CD14-positive monocyte (primary cell): ENCODE data around the gene PEX10. TPM values are rescaled to one million over a fixed set of nuclear protein-coding genes. Genes with fewer than 3 reads are reported as not detected.

Experiments
- DNase-seq, 3 donors: peaks; one replicate each; pipeline ENCODE4 v3.0.0-alpha.2; 2011 to 2022
- H2AFZ ChIP-seq: 2 replicates; pipeline ENCODE4 v1.6.0; 2012; ENCODE audit warnings: mild to moderate bottlenecking, low read depth, low read length, inconsistent platforms; ENCODE audit not compliant: insufficient read depth, poor library complexity, severe bottlenecking
- H3K27ac ChIP-seq, 2 donors: 1 replicate in 1 of 2; 2 replicates in 1 of 2; pipeline ENCODE4 v1.5.1; 2012 to 2013; ENCODE audit warnings: low read length in 2 of 2, control low read depth in 1 of 2, inconsistent platforms in 1 of 2, low read depth in 1 of 2, mild to moderate bottlenecking in 1 of 2
- H3K27me3 ChIP-seq, 2 donors: one replicate each; pipeline versions ENCODE4 v1.6.0 to v1.6.1; 2011 to 2013; ENCODE audit warnings: low read length in 2 of 2; ENCODE audit not compliant: control insufficient read depth in 2 of 2, insufficient read depth in 2 of 2
- H3K36me3 ChIP-seq, 2 donors: replicated peaks in 1 of 2; 1 replicate in 1 of 2; 2 replicates in 1 of 2; pipeline versions ENCODE4 v1.5.1 to v1.6.1; 2012 to 2013; ENCODE audit warnings: low read length in 2 of 2, control low read depth in 1 of 2, inconsistent platforms in 1 of 2, mild to moderate bottlenecking in 1 of 2; ENCODE audit not compliant: insufficient read depth in 2 of 2, control insufficient read depth in 1 of 2
- H3K4me1 ChIP-seq, 2 donors: 1 replicate in 1 of 2; 2 replicates in 1 of 2; pipeline versions ENCODE4 v1.5.1 to v1.6.1; 2012 to 2013; ENCODE audit warnings: low read length in 2 of 2, control low read depth in 1 of 2, inconsistent platforms in 1 of 2, mild to moderate bottlenecking in 1 of 2, moderate library complexity in 1 of 2; ENCODE audit not compliant: insufficient read depth in 2 of 2, control insufficient read depth in 1 of 2
- H3K4me2 ChIP-seq: replicated peaks from 2 replicates; pipeline ENCODE3; 2012; ENCODE audit warnings: low read length, moderate library complexity, mild to moderate bottlenecking; ENCODE audit not compliant: poor library complexity, severe bottlenecking; ENCODE audit errors: extremely low read depth
- H3K4me3 ChIP-seq, 3 experiments: fragments of 200-600 bp in 1 of 3; sonication (generic) in 1 of 3; replicated peaks in 1 of 3; 1 replicate in 2 of 3; 2 replicates in 1 of 3; pipeline ENCODE4 v1.5.1; 2011 to 2013; ENCODE audit warnings: low read length in 3 of 3, mild to moderate bottlenecking in 3 of 3, control low read depth in 2 of 3, low read depth in 2 of 3, inconsistent platforms in 1 of 3, moderate library complexity in 1 of 3
- H3K79me2 ChIP-seq: 2 replicates; pipeline ENCODE4 v1.6.0; 2012; ENCODE audit warnings: mild to moderate bottlenecking, control low read depth, inconsistent platforms, low read length, moderate library complexity; ENCODE audit not compliant: insufficient read depth
- H3K9ac ChIP-seq: 2 replicates; pipeline ENCODE4 v1.6.0; 2017; ENCODE audit warnings: low read length, mild to moderate bottlenecking; ENCODE audit not compliant: insufficient read depth, poor library complexity, severe bottlenecking
- H3K9me3 ChIP-seq, 2 donors: replicated peaks in 1 of 2; 1 replicate in 1 of 2; 2 replicates in 1 of 2; pipeline versions ENCODE4 v1.5.1 to v1.6.1; 2012 to 2013; ENCODE audit warnings: low read length in 2 of 2, control low read depth in 1 of 2; ENCODE audit not compliant: control insufficient read depth in 1 of 2, insufficient read depth in 1 of 2
- H4K20me1 ChIP-seq: 2 replicates; pipeline ENCODE4 v1.6.0; 2012; ENCODE audit warnings: mild to moderate bottlenecking, low read length, control low read depth, moderate library complexity; ENCODE audit not compliant: insufficient read depth
- H3K27ac Mint-ChIP-seq, 7 donors: one replicate each; pipeline ENCODE4 v1.8.0; 2020; ENCODE audit warnings: mild to moderate bottlenecking in 7 of 7, mixed read lengths in 7 of 7, moderate library complexity in 6 of 7, inconsistent platforms in 2 of 7
- H3K27me3 Mint-ChIP-seq, 3 donors: one replicate each; pipeline ENCODE4 v1.8.0; 2021 to 2022; ENCODE audit warnings: low read depth in 3 of 3, mild to moderate bottlenecking in 3 of 3, mixed read lengths in 3 of 3, moderate library complexity in 3 of 3, inconsistent platforms in 1 of 3
- H3K36me3 Mint-ChIP-seq, 2 donors: one replicate each; pipeline ENCODE4 v1.8.0; 2020; ENCODE audit warnings: mixed read lengths in 2 of 2, inconsistent platforms in 1 of 2, mild to moderate bottlenecking in 1 of 2
- H3K4me1 Mint-ChIP-seq: one replicate; pipeline ENCODE4 v1.8.0; 2020; ENCODE audit warnings: mild to moderate bottlenecking, mixed read lengths
- H3K4me3 Mint-ChIP-seq, 2 donors: one replicate each; pipeline ENCODE4 v1.8.0; 2020; ENCODE audit warnings: mild to moderate bottlenecking in 2 of 2, mixed read lengths in 2 of 2, moderate library complexity in 1 of 2
- H3K9me3 Mint-ChIP-seq, 7 donors: one replicate each; pipeline ENCODE4 v1.8.0; 2020 to 2022; ENCODE audit warnings: mixed read lengths in 7 of 7, mild to moderate bottlenecking in 6 of 7, moderate library complexity in 6 of 7, inconsistent platforms in 2 of 7
- WGBS: methylation state at CpG from one replicate; pipeline ENCODE4 v1.1.5; 2013; ENCODE audit warnings: missing lambda C conversion rate; ENCODE audit not compliant: insufficient coverage; 5-methylcytosine and 5-hydroxymethylcytosine counted together
- intact Hi-C, 2 donors: fragments of 100-400 bp; cut with micrococcal nuclease; formaldehyde crosslinking; loops; one replicate each; pipeline versions ENCODE4 v1.15.0 to v1.15.1; 2023
- polyA plus RNA-seq, 3 donors: library from polyadenylated mRNA; depleted of rRNA in 1 of 3; unstranded in 2 of 3; stranded (reverse) in 1 of 3; fragments of 300-500 nt in 2 of 3; fragments of >200 nt in 1 of 3; fragmentation: Illumina TruSeq in 2 of 3; gene quantifications; 1 replicate in 2 of 3; 2 replicates in 1 of 3; pipeline ENCODE4 v1.2.3, GENCODE V29; 2012 to 2021
- TF ChIP-seq, protein P1 (sequence below): fragments of 200-600 bp; IDR thresholded peaks from one replicate; pipeline ENCODE4 v1.8.0; 2022; ENCODE audit warnings: antibody characterized with exemption, mild to moderate bottlenecking

Gene PEX10
- polyA plus RNA-seq, 3 donors, result 7.0 to 10.5 (median 8.2) TPM

- H3K4me1 ChIP-seq, result peaks cover 5 to 11% of the 10 kb centered on the region in 2 donors
- H3K4me3 ChIP-seq, result no peak overlapping the region
- peaks cover 0 to 3% (median 0%) of the 10 kb centered on the region in 3 donors for H3K27me3 Mint-ChIP-seq
- H3K27ac ChIP-seq, result no peak overlapping the region
- H3K27me3 ChIP-seq, result no peaks in the 10 kb centered on the region
- TF ChIP-seq, protein P1, sequence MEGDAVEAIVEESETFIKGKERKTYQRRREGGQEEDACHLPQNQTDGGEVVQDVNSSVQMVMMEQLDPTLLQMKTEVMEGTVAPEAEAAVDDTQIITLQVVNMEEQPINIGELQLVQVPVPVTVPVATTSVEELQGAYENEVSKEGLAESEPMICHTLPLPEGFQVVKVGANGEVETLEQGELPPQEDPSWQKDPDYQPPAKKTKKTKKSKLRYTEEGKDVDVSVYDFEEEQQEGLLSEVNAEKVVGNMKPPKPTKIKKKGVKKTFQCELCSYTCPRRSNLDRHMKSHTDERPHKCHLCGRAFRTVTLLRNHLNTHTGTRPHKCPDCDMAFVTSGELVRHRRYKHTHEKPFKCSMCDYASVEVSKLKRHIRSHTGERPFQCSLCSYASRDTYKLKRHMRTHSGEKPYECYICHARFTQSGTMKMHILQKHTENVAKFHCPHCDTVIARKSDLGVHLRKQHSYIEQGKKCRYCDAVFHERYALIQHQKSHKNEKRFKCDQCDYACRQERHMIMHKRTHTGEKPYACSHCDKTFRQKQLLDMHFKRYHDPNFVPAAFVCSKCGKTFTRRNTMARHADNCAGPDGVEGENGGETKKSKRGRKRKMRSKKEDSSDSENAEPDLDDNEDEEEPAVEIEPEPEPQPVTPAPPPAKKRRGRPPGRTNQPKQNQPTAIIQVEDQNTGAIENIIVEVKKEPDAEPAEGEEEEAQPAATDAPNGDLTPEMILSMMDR, result no peak
- H4K20me1 ChIP-seq, result no peaks in the 10 kb centered on the region
- H3K9ac ChIP-seq, result no peak overlapping the region
- intact Hi-C loops, result no loop called here
- H3K9me3 ChIP-seq, result no peaks in the 10 kb centered on the region
- H3K27ac Mint-ChIP-seq, result peak overlapping the region in 1 of 7 donors; percentile 55
- H2AFZ ChIP-seq, result no peak overlapping the region
- H3K4me3 Mint-ChIP-seq, result no peak overlapping the region
- no peaks in the 10 kb centered on the region for H3K9me3 Mint-ChIP-seq
- 98% methylated on average over 13 of the region's 30 CpGs for WGBS
- no peaks in the 10 kb centered on the region for H3K36me3 Mint-ChIP-seq
- peaks cover 9% of the 10 kb centered on the region for H3K4me1 Mint-ChIP-seq
- no peak for DNase-seq
- H3K79me2 ChIP-seq, result peaks cover under 1% of the 10 kb centered on the region
- no peak overlapping the region for H3K4me2 ChIP-seq
- H3K36me3 ChIP-seq, result no peaks in the 10 kb centered on the region
Observed at GRCh38 chr1:2386636-2387611, 25.4 kb downstream of the PEX10 start.

DNA sequence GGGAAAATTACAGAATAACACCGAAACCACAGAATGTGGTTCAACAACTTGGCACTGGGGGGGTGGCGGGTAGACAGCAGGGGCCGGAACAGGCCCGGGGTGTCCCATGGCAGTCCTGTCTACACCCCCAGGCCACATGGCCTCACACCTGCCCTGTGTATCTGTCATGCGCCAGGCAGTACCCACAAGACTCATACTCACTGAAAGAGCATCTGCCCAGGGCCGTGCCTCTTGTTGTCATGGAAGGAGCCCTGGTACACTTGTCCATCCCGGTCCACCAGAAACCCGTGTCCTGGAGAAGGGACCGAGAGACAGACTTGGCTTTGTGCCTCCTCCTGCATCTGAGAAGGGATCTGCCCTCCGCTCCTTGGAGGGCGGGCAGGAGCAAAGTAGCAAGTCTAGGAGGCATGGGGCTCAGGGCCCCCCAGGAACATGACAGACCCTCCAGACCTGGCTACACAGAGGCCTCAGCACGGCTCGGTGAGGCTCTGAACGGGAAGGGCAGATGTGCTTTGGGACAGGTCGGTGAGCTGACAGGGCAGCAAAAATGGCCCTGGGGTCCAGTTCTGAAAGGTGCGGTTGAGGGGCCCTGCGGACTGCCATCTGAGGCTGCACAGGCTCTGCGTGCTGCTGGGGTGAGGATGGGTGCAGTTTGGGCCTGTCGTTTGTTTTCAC lies 26.6 kb downstream of the PEX10 start:
- no peak for DNase-seq

More for the DNA sequence above, 26.6 kb downstream of the PEX10 start:
- Histone ChIP-seq H2AFZ (no peak overlapping the region), H3K27me3 (no peaks in the 10 kb centered on the region), H3K4me2 (no peak overlapping the region), H3K36me3 (no peaks in the 10 kb centered on the region), H3K9ac (no peak overlapping the region), H3K27ac (no peak overlapping the region), H3K79me2 (no peaks in the 10 kb centered on the region), H3K4me1 (peaks cover 3 to 6% of the 10 kb centered on the region in 2 donors), H4K20me1 (no peaks in the 10 kb centered on the region), H3K4me3 (no peak overlapping the region), H3K9me3 (no peaks in the 10 kb centered on the region)
- peak overlapping the region in 1 of 7 donors; percentile 32 for H3K27ac Mint-ChIP-seq
- H3K4me1 Mint-ChIP-seq, result peaks cover 7% of the 10 kb centered on the region
- TF ChIP-seq, protein P1, result no peak
- 95% methylated on average over 18 of the region's 19 CpGs for WGBS
- no peak overlapping the region for H3K4me3 Mint-ChIP-seq
- intact Hi-C loops, result no loop called here
- H3K27me3 Mint-ChIP-seq, result peaks cover 0 to 3% (median 0%) of the 10 kb centered on the region in 3 donors
- no peaks in the 10 kb centered on the region for H3K9me3 Mint-ChIP-seq
- no peaks in the 10 kb centered on the region for H3K36me3 Mint-ChIP-seq
